HEK293T (cell line): Measurements from ENCODE around the gene HBQ1.

Experiments
- ARNT ChIP-seq: fragments of 450-650 bp; IDR thresholded peaks from 2 replicates; pipeline ENCODE4 v1.6.1; 2017; ENCODE audit warnings: mild to moderate bottlenecking
- BHLHE40 ChIP-seq: fragments of 450-650 bp; IDR thresholded peaks from 2 replicates; pipeline ENCODE4 v1.6.1; 2016; ENCODE audit warnings: mild to moderate bottlenecking, moderate library complexity, borderline replicate concordance
- CTBP1 ChIP-seq: fragments of 450-650 bp; IDR thresholded peaks from 2 replicates; pipeline ENCODE4 v1.6.1; 2016; ENCODE audit warnings: borderline replicate concordance
- ELF4 ChIP-seq: fragments of 450-650 bp; IDR thresholded peaks from 2 replicates; pipeline ENCODE4 v1.6.1; 2017; ENCODE audit warnings: antibody characterized with exemption
- FOXM1 ChIP-seq: fragments of 450-650 bp; IDR thresholded peaks from 2 replicates; pipeline ENCODE4 v1.6.1; 2017; ENCODE audit warnings: mild to moderate bottlenecking, borderline replicate concordance
- HDGF ChIP-seq: fragments of 450-650 bp; IDR thresholded peaks from 2 replicates; pipeline ENCODE4 v1.6.1; 2017; ENCODE audit warnings: antibody characterized with exemption, borderline replicate concordance
- L3MBTL2 ChIP-seq: fragments of 450-650 bp; conservative IDR thresholded peaks from 2 replicates; pipeline ENCODE4 v1.6.1; 2016; ENCODE audit warnings: mild to moderate bottlenecking
- PKNOX1 ChIP-seq: fragments of 450-650 bp; IDR thresholded peaks from 2 replicates; pipeline ENCODE4 v1.6.1; 2016
- SP1 ChIP-seq: fragments of 450-650 bp; IDR thresholded peaks from 2 replicates; pipeline ENCODE4 v1.6.1; 2017
- SUZ12 ChIP-seq: fragments of 450-650 bp; IDR thresholded peaks from 2 replicates; pipeline ENCODE4 v1.6.1; 2016; ENCODE audit warnings: mild to moderate bottlenecking
- TARDBP ChIP-seq: fragments of 450-650 bp; IDR thresholded peaks from 2 replicates; pipeline ENCODE4 v1.6.1; 2016

GRCh38 chr16:183005-183404 lies 2.7 kb downstream of the HBQ1 start:
- TF ChIP-seq SP1 (no peak), PKNOX1 (no peak), FOXM1 (no peak), SUZ12 (no peak), HDGF (no peak), ARNT (no peak), CTBP1 (no peak), ELF4 (no peak), L3MBTL2 (no peak), BHLHE40 (no peak), TARDBP (no peak)
